Mammary epithelial cell (primary cell): ENCODE measurements around the gene CFAP300.

Experiments
- CTCF ChIP-seq, 2 donors: IDR thresholded peaks in 1 of 2; conservative IDR thresholded peaks in 1 of 2; 2 replicates each; pipeline ENCODE4 v1.5.1; 2011 to 2012; ENCODE audit warnings: inconsistent platforms in 2 of 2, low read length in 2 of 2, mild to moderate bottlenecking in 2 of 2, control low read depth in 1 of 2, low read depth in 1 of 2; ENCODE audit not compliant: insufficient read depth in 1 of 2; ENCODE audit errors: extremely low read depth in 1 of 2
- EZH2 ChIP-seq: IDR thresholded peaks from 2 replicates; pipeline ENCODE4 v1.6.1; 2012; ENCODE audit warnings: low read length, inconsistent platforms, borderline replicate concordance

GRCh38 chr11:102012946-102013345 is 34.3 kb upstream of the CFAP300 start:
- TF ChIP-seq EZH2 (no peak), CTCF (conservative IDR thresholded peaks at IDR 0.05 in 1 of 2, IDR thresholded peaks at IDR 0.05 in 1 of 2; ENCODE audit: extremely low read depth in 1 of 2, insufficient read depth in 1 of 2, low read depth in 1 of 2, low read length in 2 of 2) (no peak)
